EH (cell line): ENCODE measurements around the gene OPRD1.
"Not testable (repeated sequence)": the region's sequence is repeated elsewhere in the genome, so short reads cannot be mapped to it uniquely, and the experiment has no call there.

Source experiments
- DNase-seq: peaks from one replicate; pipeline ENCODE4 v3.0.0-alpha.2; 2015; ENCODE audit warnings: low read depth

The OPRD1 gene

DNA sequence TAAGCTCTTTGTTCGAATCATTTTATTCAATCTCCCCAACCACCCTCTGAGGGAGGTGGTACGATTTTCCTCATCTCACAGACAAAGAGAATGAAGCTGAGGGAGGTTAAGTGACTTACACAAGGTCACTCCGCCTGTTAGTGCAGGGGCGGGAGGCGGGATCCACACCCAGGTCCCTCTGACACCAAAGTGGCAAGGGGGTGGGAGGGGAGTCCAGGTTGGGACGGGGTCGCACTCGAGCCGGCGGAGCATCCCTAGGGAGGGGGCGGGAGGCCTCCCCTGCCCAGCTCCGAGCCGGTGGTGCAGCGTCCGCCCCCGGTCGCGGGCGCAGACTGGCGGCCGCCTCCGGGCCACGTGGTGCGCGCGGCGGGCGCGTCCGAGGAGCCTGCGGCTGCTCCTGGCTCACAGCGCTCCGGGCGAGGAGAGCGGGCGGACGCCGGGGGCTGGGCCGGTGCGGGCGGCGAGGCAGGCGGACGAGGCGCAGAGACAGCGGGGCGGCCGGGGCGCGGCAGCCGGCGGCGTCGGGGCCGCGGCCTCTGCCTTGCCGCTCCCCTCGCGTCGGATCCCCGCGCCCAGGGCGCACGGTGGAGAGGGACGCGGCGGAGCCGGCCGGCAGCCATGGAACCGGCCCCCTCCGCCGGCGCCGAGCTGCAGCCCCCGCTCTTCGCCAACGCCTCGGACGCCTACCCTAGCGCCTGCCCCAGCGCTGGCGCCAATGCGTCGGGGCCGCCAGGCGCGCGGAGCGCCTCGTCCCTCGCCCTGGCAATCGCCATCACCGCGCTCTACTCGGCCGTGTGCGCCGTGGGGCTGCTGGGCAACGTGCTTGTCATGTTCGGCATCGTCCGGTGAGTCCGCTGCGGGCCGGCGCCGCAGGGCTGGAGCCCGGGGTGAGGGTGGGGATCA is at the start of gene OPRD1:
Gene OPRD1 (plus strand): TSS at position 405 of the 903 bp plus-strand sequence. CDS start 214 bp downstream, at position 619.
- no peak for DNase-seq

GRCh38 chr1:28766532-28767183 is 45.3 kb upstream of the OPRD1 start:
- no peak for DNase-seq

DNA sequence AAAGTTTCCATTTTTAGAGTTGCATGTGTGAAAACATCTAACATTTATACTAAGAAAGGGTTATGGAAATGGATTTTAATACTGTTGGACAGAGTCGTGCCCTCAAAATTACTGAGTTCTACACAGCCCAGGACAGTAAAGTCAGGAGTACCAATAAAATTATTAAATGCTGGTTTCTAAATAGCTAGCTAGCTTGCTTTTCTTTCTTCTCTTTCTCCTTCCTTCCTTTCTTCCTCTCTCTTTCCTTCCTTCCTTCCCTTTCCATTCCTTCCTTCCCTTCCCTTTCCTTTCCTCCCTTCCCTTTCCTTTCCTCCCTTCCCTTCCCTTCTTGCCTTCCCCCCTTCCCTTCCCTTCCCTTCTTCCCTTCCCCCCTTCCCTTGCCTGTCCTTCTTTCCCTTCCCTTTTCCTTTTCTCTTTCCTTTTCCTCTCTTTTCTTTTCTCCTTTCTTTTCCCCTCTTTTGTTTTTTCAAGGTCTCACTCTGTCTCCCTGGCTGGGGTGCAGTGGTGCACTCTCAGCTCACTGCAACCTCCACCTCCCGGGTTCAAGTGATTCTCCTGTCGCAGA is 41.3 kb upstream of the OPRD1 start:
- no peak for DNase-seq

GRCh38 chr1:28771921-28772320 is 40.0 kb upstream of the OPRD1 start:
- DNase-seq: not testable (repeated sequence)

DNA sequence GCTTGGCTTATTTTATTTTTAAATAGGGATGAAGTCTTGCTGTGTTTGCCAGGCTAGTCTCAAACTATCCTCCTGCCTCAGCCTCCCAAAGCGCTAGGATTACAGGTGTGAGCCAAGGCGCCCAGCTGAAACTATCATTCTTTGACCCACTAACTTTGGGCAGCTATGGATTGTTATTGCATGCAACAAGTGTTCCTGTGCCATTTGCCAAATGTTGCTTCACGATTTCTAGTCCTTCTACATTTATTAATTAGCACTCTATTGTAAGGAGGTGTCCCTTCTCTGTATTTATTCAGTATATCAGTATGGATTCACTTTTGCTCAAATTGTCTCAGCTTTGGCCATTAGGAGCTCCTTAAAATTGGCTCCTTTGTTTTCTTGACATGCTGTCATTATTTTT is 38.9 kb upstream of the OPRD1 start:
- DNase-seq: no peak

DNA sequence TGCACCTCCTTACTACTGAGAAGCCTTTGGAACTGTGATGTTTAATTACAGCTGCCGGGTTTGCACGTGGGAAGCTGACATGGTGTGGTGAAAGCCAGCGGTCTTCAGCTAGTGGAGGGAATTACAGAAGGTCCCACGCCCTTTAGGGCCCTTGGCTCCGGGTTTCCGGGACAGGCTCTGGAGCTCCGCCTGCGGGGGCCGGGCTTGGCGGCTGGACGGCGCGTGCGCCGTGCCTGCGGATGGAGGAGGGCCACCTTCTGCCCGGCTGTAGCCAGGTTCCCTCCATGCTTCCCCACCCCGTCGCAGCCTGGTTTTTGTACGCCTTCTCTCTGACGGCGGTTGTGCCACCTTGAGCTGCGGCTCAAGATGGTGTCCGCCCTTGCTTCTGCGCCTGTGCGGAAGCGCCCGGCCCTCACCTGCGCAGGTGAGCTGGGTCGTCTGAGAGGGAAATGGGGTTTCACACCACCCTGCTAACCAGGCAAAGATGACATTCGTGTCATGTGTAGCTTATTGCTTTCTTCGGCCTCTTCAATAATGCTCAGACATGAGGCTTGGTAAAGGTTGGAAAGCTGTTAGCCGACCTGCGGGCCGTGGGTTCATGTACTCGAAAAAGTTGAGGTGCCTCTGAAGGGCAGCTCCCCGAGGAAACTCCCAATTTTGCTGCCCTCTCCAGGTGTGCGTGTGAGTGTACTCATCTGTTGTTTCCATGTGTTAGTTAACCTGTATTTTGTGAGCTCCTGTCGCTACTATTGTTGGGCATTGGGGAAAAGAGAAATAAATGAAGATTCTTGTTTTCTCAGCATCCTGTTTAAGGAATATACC is 36.6 kb upstream of the OPRD1 start:
- DNase-seq: peak; percentile 17

DNA sequence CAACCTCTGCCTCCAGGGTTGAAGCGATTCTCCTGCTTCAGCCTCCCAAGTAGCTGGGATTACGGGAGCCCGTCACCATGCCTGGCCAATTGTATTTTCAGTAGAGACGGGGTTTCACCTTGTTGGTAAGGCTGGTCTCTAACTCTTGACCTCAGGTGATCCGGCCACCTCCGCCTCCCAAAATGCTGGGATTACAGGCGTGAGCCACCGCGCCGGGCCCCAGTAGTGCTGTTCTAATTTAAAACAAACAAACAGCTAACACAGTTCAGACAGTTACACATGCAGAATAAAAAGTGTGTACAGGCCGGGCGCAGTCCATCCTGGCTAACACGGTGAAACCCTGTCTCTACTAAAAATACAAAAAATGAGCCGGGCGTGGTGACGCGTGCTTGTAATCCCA is 35.6 kb upstream of the OPRD1 start:
- DNase-seq: no peak

DNA sequence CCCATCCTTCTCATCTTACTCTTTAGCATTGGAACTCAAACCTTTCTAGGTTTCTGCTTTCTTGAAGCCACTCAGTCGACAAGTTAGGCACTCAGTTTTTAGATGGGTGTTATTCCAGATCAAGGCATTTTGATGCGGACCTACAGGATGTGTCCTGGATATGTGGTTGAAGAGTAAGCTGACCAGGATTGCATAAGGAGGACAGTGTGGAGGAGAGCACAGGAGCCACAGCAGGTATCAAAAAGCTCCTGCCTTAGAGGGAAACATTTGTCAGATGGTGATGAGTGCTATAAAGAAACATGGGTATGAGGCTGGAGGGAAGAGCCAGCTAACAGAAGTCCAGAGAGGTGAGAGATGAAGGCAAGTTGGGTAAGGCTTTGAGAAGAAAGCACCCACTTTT is 33.9 kb upstream of the OPRD1 start:
- DNase-seq: no peak

DNA sequence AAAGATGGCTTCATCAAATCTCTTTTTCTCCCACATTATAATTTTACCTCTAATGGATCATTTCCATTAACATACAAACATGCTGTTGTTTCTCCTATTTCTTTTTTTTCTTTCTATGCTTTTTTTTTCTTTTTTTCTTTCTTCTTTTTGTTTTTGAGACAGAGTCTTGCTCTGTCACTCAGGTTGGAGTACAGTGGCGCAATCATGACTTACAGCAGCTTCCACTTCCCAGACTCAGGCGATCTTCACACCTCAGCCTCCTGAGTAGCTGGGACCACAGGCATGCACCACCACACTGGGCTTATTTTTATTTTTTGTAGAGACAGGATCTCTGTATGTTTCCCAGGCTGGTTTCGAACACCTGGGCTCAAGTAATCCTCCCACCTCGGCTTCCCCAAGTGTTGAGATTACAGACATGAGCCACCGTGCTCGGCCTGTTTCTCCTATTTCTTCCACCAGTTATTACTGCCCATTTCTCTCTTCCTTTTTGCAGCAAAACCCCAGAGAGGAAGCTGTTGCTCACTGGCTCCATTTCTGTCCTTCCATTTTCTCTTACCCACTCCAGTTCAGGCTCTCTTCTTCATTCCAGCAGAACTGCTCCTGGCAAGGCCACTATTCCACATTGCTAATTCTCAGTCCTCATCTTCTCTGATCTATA is 32.1 kb upstream of the OPRD1 start:
- peak; percentile 12 for DNase-seq

DNA sequence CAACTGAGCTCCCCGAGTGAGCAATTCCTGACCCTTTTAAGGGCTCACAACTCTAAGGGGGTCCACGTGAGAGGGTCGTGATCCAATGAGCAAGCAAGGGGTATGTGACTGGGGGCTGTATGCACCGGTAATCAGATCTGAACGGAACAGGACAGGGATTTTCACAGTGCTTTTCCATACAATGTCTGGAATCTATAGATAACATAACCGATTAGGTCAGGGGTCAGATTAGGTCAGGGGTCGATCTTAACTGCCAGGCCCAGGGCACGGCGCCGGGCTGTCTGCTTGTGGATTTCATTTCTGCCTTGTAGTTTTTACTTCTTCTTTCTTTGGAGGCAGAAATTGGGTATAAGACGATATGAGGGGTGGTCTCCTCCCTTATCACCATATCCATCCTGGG is 30.7 kb upstream of the OPRD1 start:
- no peak for DNase-seq

GRCh38 chr1:28782011-28782410 is 30.0 kb upstream of the OPRD1 start:
- DNase-seq: peak; percentile 60

GRCh38 chr1:28783363-28783762 is 28.6 kb upstream of the OPRD1 start:
- no peak for DNase-seq

GRCh38 chr1:28789412-28789811 is 22.6 kb upstream of the OPRD1 start:
- no peak for DNase-seq

GRCh38 chr1:28789816-28790215 is 22.2 kb upstream of the OPRD1 start:
- no peak for DNase-seq

- DNase-seq: no peak
Measured at GRCh38 chr1:28790377-28791035, 21.5 kb upstream of the OPRD1 start.

GRCh38 chr1:28791929-28792328 is 20.0 kb upstream of the OPRD1 start:
- DNase-seq: not testable (repeated sequence)

GRCh38 chr1:28792644-28793121 is 19.3 kb upstream of the OPRD1 start:
- peak; percentile 24 for DNase-seq

GRCh38 chr1:28794582-28794981 is 17.4 kb upstream of the OPRD1 start:
- not testable (repeated sequence) for DNase-seq

- no peak for DNase-seq
Measured at GRCh38 chr1:28796352-28797211, 15.4 kb upstream of the OPRD1 start.

DNA sequence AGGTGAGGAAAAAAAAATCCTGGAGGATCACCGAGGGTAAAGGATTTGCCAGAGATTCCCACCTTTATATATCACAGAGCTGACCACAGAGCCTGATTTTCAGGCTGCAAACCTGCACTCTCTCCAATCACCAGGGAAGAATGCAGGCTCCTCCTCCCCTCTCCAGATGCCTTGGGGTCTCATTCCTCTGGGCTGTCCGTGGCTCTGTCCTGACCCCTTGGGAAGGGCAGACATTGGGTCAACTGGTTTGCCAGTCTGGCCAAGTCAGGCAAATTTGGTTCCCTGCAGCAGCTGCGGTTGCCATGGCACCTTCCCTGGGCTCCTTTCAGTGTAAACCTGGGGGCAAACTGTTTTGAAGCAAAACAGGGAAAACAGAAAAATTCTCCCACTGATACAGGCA is 11.6 kb upstream of the OPRD1 start:
- no peak for DNase-seq
